Erythroblast (primary cell): ENCODE results near the gene MAGEA10.

Experiments
- GATA1 ChIP-seq: IDR thresholded peaks from 2 replicates; pipeline ENCODE4 v1.6.1; 2011; ENCODE audit warnings: low read depth, mild to moderate bottlenecking, control low read depth, low read length, moderate library complexity
- POLR2A ChIP-seq: IDR thresholded peaks from 2 replicates; pipeline ENCODE4 v1.6.1; 2011; ENCODE audit warnings: mild to moderate bottlenecking, low read length

- no peak for TF ChIP-seq POLR2A
- no peak for TF ChIP-seq GATA1
Observed at GRCh38 chrX:152157042-152157441, 18.7 kb upstream of the MAGEA10 start.
